GM18520 (cell line): ENCODE results near the gene MAT1A.
"Not testable (repeated sequence)": the region's sequence is repeated elsewhere in the genome, so short reads cannot be mapped to it uniquely, and the experiment has no call there.

Experiments used
- ATAC-seq: cut with Tn5 transposase; IDR thresholded peaks from one replicate; pipeline ENCODE4 v1.9.1; 2021; ENCODE audit not compliant: unreplicated experiment

The MAT1A gene

DNA sequence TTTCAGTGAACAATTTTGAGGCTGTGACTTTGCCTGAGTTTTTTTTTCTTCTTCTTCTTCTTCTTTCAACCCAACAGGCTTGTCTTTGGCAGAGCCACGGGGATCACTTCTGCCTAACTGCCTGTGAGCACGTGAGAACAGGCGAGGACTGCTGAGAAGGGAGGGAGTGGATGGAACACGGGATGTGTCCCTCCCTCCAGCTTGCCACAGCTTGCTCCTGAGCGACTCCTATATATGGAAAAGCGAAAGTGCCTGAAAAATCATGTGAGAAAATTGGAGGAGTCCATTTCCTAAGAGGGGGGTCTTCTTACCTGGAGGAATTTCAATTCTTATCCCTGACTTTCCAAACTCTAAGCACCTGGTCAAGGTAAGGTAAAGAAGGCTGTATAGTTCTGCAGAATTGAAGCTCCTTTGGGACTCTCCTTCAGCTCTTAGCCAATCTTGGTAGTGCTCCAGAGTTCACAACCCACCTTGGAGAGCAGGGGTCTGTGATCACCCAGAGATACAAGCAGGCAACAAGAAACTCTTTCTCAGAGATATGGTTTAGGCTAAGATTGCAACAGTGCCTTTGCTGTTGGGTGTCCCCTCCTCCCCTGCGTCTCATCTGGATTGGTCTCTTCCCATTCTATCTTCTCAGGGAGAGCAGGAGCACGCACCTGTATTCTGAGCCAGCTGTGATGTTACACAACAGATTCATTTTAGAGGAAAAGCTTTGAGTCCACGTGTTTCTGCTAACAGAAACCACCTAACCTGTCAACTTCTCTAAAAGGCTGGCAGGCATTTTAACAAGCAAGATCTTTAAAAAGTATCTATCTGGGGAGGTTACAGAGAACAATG lies at the start of gene MAT1A:
TSS of gene MAT1A (minus strand) at position 208 of the 837 bp plus-strand sequence. CDS start 235 bp downstream, outside the sequence.
- ATAC-seq = no peak

DNA sequence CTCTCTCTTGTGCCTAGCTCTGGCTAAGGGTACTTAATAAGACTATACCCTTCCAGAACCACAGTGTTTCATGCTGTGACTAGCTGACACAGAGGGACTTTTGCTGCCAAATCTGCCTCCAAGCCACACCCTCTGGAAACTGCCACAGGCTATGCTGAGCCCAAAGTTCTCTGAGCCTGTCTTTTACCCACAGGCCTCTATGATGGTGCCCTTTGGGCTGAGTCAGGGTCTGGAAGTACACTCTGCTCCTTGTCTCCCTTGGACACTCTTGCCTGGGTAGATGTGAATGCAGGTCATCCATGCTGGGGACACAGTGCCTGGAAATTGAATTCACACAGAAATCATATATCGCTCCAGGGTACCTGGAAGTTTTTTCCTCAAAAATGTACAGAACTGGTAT lies 44.5 kb upstream of the MAT1A start:
- ATAC-seq = no peak

DNA sequence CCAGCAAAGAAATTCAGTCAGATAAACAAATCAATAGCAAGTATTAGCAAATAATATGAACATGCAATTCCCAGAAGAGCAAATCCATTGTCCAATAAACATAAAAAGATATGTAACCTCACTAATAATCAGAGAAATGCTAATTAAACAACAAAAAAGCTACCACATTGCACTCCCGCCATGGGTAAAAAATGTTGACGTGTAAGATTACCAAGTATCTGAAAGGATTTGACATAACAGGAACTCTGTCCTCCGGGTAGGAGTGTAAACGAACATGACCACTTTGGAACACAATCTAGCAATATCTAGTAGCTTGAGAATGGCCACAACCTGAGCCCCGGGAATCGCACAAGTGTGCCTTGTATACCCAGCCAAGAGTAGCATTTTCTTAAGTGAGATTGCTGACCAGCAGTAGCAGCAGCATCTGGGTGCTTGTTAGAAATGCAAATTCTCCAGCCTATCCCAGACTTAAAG lies 35.5 kb upstream of the MAT1A start:
- ATAC-seq = no peak

DNA sequence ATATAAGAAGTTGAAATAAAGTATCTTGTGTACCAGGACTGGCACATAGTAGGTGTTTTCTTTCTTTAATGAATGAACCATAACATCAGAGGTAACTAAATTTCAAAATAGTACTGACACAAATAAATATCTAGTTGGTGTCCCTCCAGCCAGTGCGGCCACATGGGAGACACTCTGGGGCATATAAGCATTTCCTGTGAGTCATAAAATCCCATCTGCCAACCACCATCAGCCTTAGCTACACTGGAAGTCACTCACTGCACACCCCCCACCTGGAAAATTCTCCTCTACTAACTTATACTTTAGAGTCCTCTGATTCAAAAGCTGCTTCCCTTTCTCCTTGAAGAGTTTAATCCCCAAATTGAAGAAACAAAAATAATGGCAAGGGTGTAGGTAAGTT lies 34.6 kb upstream of the MAT1A start:
- ATAC-seq = no peak

DNA sequence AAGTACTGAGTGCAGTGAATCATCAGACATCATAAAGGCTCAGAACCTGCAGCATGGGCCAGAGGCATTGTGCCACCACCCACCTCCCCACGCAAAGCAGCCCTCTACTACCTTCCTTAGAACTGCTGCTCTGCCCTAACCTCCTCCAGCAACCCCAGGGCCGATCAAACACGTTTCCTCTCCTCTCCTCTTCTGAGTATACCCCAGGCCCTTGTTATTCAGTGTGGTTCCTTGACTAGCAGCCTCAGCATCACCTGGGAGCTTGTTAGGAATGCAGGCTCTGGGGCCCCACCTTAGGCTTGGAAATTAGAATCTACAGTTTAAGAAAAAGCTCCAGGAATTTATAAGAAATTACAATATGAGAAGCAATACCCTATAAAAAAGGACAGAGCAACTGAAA lies 33.9 kb upstream of the MAT1A start:
- ATAC-seq = no peak

DNA sequence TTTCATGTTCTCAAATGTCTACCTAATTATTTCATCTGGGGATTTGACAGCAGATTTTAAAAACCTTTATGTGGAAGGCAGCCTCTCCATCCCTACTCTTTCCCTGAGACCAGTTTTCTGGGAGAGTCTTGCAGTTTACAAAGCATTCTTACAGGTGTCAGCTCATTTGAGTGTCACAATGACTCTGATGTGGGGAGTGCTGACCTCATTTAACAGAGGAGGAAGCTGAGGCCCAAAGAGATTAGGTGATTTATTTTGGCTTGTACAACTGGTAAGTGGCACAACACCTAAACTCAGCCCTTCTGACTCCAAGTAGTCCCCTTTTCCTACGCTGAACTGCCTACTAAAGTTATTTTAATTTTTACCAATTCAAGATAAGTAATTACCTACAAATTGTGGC lies 33.3 kb upstream of the MAT1A start:
- ATAC-seq = no peak

DNA sequence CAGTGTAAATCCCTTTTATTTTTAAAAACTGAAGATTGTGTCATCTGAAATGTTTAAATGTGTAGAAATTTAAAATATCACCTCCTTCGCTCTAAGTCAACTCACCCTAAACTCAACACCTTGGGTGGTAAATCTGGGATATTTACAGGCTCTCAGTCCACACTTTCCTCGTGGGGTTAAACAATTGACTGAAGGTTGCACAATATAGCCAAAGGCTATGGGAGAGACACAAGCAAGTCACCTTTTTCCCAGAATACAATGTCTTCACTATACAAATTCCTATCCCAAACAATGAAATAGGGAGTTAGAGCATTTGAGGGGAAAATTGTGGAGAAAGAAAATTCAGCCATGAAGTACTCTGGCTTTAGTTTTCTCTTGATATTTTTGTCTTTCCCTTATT lies 32.7 kb upstream of the MAT1A start:
- no peak for ATAC-seq

DNA sequence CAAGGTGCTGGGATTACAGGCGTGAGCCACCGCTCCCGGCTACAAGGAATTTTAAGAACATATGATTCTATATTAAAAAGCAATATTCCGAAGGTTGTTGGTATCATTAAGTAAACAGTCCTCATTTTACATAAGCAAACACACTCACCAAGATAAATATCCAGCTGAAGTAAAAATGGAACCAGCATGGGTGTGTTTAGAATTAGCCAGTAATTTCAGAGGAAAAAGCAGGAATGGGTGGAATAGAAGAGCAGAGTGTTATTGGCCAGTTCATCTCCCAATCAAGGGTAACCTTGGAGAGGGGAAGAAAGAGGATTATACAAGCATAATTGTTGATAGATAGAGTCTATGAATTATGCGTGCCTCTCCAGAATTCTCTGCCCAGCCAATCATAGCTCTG lies 31.7 kb upstream of the MAT1A start:
- no peak for ATAC-seq

DNA sequence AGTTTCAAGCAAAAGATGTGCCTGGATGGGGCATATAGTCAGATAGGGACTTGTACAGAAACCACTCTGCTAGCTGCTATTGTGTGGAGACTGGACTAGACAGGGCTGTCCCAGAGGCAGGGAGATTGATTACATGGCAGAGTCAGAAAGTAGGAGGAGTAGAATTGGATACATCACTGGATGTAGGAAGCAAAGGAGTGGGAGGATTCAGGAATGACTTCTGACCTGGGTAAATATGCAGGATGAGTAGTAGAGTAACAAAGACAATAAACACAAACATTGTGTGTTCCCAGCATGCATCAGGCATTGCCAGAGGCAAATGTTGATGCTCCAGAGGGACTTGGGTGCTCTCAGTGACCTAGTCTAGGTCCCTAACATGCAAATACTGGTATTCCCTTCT lies 30.9 kb upstream of the MAT1A start:
- no peak for ATAC-seq

DNA sequence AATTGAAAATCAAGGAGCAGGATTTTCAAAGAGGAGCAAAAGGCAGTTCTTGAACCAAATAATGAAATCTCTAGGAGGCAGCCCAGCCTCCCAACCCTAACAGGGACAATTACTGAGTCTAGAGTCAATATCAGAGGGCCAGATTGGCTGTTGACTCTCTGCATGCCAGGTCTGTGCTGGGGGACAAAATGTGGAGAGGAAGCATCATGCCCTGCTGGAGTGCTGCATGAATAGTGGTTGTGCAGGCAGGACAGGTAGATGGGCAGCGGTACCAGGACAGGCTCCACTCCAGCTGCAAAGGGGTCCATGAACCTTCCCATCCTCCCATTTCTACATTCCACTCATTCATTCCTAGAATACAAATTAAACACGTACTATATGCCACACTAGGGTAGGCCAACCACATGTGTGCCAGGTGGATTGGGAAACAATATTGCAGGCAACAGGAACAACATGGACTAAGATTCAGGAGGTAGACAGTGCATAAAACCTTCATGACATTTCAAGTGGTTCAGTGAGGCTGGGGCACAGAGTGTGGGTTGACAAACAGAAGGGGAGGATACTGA lies 30.4 kb upstream of the MAT1A start:
- ATAC-seq = no peak

DNA sequence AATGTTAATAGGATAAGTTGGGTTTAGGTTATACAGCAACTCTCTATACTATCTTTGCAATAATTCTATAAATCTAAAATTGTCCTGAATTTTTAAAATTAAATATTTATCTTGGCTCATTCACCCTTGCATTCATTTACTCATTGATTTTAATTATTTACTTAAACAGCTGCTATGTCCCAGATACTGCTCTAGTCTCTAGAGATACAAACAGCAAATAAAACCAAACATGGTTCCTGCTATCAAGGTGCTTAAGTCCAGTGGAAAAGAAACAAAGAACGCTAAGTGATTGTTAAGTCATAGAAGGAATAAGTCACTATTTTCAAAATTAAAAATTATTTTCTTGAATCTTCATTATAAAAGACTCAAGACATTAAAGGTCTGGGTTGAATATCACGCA lies 29.9 kb upstream of the MAT1A start:
- ATAC-seq = no peak

DNA sequence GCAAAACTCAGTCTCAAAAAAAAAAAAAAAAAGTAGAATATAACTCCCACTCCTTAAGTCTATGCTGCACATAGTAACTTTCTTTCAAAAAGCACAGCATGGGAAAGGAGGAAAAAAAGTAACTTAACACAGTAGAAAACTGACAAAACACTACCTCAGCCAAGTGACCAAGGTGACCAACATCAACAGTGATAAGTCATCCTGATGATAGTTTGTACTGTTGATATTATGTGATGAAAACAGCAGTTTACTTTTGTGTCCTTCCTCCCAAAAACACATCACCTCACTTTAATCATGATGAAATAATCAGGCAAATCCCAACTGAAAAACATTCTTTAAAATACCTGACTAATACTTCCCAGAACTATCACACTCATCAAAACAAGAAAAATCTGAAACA lies 29.3 kb upstream of the MAT1A start:
- no peak for ATAC-seq

DNA sequence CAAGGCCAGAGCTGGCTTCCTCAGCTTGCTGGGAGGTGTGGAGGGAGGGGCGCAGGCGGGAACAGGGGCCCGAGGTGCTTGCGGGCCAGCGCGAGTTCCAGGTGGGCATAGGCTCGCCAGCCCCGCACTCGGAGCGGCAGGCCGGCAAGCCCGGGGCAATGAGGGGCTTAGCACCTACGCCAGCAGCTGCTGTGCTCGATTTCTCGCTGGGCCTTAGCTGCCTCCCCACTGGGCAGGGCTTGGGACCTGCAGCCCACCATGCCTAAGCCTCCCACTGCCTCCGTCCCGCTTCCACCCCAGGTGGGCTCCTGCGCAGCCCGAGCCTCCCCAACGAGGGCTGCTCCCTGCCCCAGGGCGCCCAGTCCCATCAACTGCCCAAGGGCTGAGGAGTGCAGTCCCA lies 25.9 kb upstream of the MAT1A start:
- no peak for ATAC-seq

DNA sequence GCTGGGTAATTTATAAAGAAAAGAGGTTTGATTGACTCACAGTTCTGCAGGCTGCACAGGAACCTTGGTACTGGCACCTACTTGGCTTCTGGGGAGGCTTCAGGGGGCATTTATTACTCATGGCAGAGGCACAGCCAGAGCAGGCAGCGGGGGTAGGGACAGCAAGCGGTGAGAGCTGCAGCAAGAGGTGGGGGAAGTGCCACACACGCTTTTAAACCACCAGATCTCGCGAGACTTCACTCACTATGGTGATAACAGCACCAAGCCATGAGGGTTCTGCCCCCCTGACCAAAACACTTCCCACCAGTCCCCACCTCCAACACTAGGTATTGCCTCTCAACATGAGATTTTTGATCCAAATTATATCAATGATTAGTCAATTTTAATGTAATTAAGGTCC lies 24.1 kb upstream of the MAT1A start:
- no peak for ATAC-seq

DNA sequence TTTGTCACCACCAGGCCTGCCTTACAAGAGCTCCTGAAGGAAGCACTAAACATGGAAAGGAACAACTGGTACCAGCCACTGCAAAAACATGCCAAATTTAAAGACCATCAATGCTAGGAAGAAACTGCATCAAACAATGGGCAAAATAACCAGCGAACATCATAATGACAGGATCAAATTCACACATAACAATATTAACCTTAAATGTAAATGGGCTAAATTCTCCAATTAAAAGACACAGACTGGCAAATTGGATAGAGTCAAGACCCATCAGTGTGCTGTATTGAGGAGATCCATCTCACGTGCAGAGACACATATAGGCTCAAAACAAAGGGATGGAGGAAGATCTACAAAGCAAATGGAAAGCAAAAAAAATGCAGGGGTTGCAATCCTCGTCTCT lies 16.5 kb upstream of the MAT1A start:
- ATAC-seq = not testable (repeated sequence)

DNA sequence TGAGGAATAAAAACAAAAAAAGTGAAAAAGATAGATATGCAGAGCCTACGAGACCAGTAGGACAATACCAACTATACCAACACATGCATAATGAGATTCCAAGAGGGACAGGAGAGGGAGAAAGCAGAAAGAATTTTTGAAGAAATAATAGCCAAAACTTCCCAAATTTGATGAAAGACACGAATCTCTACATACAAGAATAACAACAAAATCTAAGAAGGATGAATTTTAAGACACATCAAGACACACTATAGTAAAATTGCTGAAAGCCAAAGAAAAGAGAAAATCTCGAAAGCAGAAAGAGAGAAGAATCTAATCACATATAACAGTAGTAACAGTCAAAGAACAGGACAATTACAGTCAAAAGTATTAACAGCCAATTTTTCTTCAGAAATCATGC lies 7.5 kb upstream of the MAT1A start:
- no peak for ATAC-seq

DNA sequence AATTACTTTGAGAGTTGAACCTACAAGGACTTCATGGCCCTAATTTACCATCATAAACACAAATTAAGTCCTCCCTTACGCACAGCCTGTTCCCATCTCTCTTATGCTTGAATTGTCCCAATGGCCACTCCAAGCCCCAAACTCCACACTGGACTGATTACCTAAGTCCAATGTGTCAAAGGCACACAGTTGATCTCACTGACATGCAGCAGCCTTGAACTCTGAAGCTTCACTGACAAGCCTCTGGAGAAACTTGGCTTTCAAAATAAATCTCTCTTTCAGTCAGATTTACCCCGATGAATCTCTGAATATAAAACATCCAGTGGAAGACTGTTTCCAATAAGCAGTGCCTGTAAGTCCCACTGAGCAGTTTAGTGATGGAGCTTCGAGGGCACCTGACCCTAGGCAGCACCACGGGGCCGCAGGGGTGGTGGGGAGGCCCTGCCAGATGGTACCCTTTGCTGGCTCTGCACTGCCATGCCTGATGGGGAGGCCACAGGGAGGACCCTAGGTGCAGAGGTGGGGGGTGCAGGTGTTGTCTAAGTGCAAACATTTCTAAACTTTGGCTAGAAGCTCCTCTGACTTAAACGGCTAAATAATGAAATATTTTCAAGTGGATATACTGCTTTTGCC lies 3.3 kb upstream of the MAT1A start:
- no peak for ATAC-seq

DNA sequence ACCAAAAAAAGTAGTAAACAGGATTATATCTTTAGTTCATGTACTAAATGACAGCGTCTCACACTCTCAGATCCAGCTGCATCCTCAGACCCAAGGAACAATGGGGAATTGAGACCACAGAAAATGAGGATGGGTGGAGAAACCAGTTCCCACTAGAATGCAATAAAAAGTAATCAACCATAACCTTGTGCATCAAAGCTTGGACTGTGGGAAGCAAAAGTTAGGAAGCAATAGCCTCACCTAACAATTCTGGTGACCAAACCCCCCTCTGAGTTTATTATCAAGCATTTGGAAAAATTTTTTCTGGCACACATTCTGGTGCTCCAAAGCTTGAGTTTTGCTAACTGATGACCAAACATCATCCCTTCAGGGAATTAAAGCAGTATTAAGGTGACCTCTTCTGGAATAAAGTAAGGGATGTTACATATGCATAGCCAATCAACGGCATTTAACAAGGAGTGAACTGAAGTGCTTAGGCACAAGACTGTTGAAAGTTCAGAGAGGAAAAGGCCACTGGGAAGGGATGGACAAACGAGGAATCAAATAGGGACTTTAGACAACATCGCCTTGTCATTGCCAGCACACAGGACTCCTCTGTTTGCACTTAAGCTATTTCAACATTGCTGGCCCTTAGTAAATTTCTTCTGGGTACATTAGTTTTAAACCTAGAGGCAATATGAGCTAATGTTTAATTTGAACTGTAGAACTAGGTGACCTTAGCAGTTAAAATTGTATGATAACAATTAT lies 1.2 kb upstream of the MAT1A start:
- no peak for ATAC-seq

DNA sequence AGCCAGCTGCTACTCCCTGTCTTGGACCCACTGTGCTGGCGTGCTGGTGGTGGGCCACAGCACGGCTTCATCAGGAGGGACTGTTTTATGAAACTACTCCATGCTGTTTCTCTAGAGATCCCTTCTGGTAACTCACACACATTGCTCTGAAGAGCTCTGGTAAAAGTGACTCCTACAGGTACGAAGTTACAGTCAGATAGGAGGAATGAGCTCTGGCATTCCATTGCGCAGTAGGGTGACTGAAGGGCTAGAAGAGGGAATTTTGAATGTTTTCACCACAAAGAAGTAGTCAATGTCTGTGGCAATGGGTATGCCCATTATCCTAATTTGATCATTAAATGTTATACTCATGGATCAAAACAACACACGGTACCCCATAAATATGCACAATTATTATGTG lies 609 bp downstream of the MAT1A start:
- no peak for ATAC-seq

DNA sequence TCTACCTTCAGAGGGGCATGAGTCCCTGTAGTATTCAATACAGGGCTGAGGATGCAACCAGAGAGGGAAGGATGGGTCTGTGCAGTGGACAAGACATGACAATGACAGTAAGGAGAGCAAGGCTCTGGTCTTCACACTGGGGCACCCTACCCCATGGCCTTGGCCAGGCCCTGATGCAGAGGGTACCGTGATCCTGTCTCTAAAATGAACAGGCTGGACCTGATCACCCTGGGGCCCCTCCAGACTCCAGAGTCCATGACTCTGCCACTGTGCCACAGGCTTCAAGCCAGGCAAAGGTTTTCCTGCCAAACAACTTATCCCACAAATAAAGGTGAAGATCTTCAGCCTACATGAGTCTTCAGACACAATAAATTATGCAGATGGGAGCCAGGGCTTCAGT lies 4.9 kb downstream of the MAT1A start:
- ATAC-seq = no peak

DNA sequence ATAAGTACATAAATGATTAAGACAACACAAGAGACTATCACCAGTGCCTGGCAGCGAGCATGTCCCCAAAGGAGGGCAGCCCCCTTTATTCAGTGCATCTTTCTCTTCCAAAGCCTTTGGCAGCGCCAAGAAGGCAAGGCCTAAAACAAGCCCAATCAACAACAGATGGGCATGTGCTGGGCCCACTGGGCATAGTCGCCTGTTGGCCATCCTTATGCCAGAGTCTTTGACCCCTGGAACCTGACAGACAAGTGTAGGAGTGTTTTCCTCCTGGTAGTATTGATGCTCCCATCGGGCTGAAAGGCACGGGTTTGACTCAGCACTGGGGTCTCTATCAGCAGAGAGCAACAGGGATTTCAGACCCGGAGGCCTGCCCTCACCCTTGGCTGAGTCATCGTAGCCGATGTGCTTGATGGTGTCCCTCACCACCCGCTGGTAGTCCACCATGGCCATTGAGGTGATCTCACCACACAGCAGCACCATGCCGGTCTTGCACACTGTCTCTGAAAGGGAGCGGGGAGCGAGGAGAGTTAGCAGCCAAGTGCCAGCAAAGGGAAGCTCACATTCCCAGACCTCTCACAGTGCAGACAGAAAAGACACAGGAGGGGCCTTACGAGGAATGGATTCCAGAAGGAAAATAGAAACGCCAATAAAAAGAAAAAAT lies 5.8 kb downstream of the MAT1A start:
- no peak for ATAC-seq
